K562 (cell line): ENCODE data around the gene CRIM1.

ENCODE experiments used
- CTCF ChIP-seq, 3 experiments: IDR thresholded peaks in 2 of 3; conservative IDR thresholded peaks in 1 of 3; 2 replicates each; pipeline ENCODE4 v1.5.1; 2011 to 2012; ENCODE audit warnings: low read length in 3 of 3, mild to moderate bottlenecking in 3 of 3, control low read depth in 2 of 3, improper control_type of control experiment in 1 of 3, inconsistent platforms in 1 of 3, low read depth in 1 of 3, mixed read lengths in 1 of 3, moderate library complexity in 1 of 3; ENCODE audit not compliant: insufficient read depth in 2 of 3
- HMGXB4 ChIP-seq: sonication (generic); formaldehyde crosslinking; IDR thresholded peaks from 2 replicates; pipeline ENCODE4 v1.8.1; 2023; ENCODE audit warnings: mild to moderate bottlenecking, missing genetic modification reagents

- TF ChIP-seq CTCF (IDR thresholded peaks at IDR 0.05 in 2 of 3, conservative IDR thresholded peaks at IDR 0.05 in 1 of 3; ENCODE audit: insufficient read depth in 2 of 3, low read depth in 1 of 3, low read length in 3 of 3) (no peak), HMGXB4 (no peak)
These were observed 160.7 kb downstream of the CRIM1 start for GRCh38 chr2:36516136-36516870.
